GM12878 (cell line): ENCODE data around the gene NFATC3. TPM values are rescaled to one million over a fixed set of nuclear protein-coding genes. Genes with fewer than 3 reads are reported as not detected.

Experiments
- ATAC-seq: fragments of 200-7000 bp; cut with Tn5 transposase; 3 replicates; pipeline ENCODE4 v1.9.1; 2020; ENCODE audit warnings: mild to moderate bottlenecking, moderate library complexity
- BruUV-seq: library from RNA; stranded (reverse); fragments of 400-500 nt; replicated peaks from 2 replicates; lab custom pipeline; 2021; lab: Mats Ljungman, UMichigan
- CTCF ChIA-PET: fragments of 300-600 bp; sonication (Branson Sonifier 250); formaldehyde crosslinking; extraction: SDS; loops from one replicate; lab custom pipeline; 2021; ENCODE audit warnings: inconsistent platforms; lab: Yijun Ruan, JAX
- POLR2A ChIA-PET: fragments of 350-600 bp; formaldehyde crosslinking; extraction: SDS; loops from one replicate; lab custom pipeline; 2021; ENCODE audit warnings: inconsistent platforms; lab: Charles Lee
- RAD21 ChIA-PET: fragments of 300-600 bp; sonication (Branson Sonifier 250); formaldehyde crosslinking; loops from one replicate; lab custom pipeline; 2023; ENCODE audit warnings: antibody characterized with exemption; ENCODE audit not compliant: unreplicated experiment; lab: Charles Lee
- SMC1A ChIA-PET: fragments of 300-600 bp; sonication (Branson Sonifier 250); formaldehyde crosslinking; loops from one replicate; lab custom pipeline; 2023; ENCODE audit not compliant: unreplicated experiment, uncharacterized antibody; lab: Charles Lee
- DNase-seq: peaks from one replicate; pipeline ENCODE4 v3.0.0-alpha.2; 2011; ENCODE audit warnings: low read depth, low spot score
- FAIRE-seq: peaks from 3 replicates; lab custom pipeline; 2011; peaks lifted over from hg19 to GRCh38; lab: Jason Lieb, UNC
- H2AFZ ChIP-seq: 2 replicates; pipeline ENCODE4 v1.6.0; 2011; ENCODE audit warnings: low read depth, low read length, control low read depth; ENCODE audit not compliant: control insufficient read depth
- H3K27ac ChIP-seq: 2 replicates; pipeline ENCODE4 v1.5.1; 2011; ENCODE audit warnings: control low read depth; ENCODE audit not compliant: control insufficient read depth, insufficient read depth
- H3K27me3 ChIP-seq, 2 experiments: replicated peaks in 1 of 2; 2 replicates each; pipeline versions ENCODE4 v1.6.0 to v1.6.1; 2011; ENCODE audit warnings: low read length in 1 of 2; ENCODE audit not compliant: control insufficient read depth in 2 of 2, insufficient read depth in 2 of 2
- H3K36me3 ChIP-seq, 2 experiments: 2 replicates each; pipeline ENCODE4 v1.5.1; 2011; ENCODE audit warnings: low read length in 1 of 2; ENCODE audit not compliant: control insufficient read depth in 2 of 2, insufficient read depth in 2 of 2
- H3K4me1 ChIP-seq: 2 replicates; pipeline ENCODE4 v1.6.1; 2011; ENCODE audit warnings: mild to moderate bottlenecking, low read length, moderate library complexity, mixed read lengths; ENCODE audit not compliant: control insufficient read depth, insufficient read depth
- H3K4me2 ChIP-seq: 2 replicates; pipeline ENCODE4 v1.6.0; 2011; ENCODE audit warnings: control low read depth; ENCODE audit not compliant: control insufficient read depth, insufficient read depth
- H3K4me3 ChIP-seq: fragments of 200-600 bp; sonication (generic); 2 replicates; pipeline ENCODE4 v1.5.1; 2016
- H3K79me2 ChIP-seq: 2 replicates; pipeline ENCODE4 v1.6.0; 2011; ENCODE audit warnings: low read length; ENCODE audit not compliant: control insufficient read depth, insufficient read depth
- H3K9ac ChIP-seq: 2 replicates; pipeline ENCODE4 v1.8.0; 2011; ENCODE audit warnings: low read length, control low read depth, mixed read lengths; ENCODE audit not compliant: control insufficient read depth, insufficient read depth
- H3K9me3 ChIP-seq: replicated peaks from 3 replicates; pipeline ENCODE4 v1.5.1; 2011; ENCODE audit warnings: mild to moderate bottlenecking, low read length; ENCODE audit not compliant: control insufficient read depth, insufficient read depth
- H4K20me1 ChIP-seq: 2 replicates; pipeline ENCODE4 v1.6.0; 2011; ENCODE audit not compliant: control insufficient read depth, insufficient read depth
- BACH1 ChIP-seq: fragments of 450-650 bp; IDR thresholded peaks from 2 replicates; pipeline ENCODE4 v1.6.1; 2017; ENCODE audit warnings: mild to moderate bottlenecking, borderline replicate concordance
- CREB1 ChIP-seq: IDR thresholded peaks from 2 replicates; pipeline ENCODE4 v1.6.1; 2012; ENCODE audit warnings: low read depth, mild to moderate bottlenecking, inconsistent platforms
- DPF2 ChIP-seq: fragments of 450-650 bp; IDR thresholded peaks from 2 replicates; pipeline ENCODE4 v1.6.1; 2017; ENCODE audit warnings: mild to moderate bottlenecking
- EED ChIP-seq: sonication (generic); IDR thresholded peaks from 2 replicates; pipeline ENCODE4 v1.6.1; 2016; ENCODE audit warnings: antibody characterized with exemption, low read depth
- EP300 ChIP-seq, 2 experiments: fragments of 150-350 bp in 1 of 2; IDR thresholded peaks; 2 replicates each; pipeline ENCODE4 v1.6.1; 2011 to 2012; ENCODE audit warnings: low read depth in 2 of 2, low read length in 2 of 2, borderline replicate concordance in 1 of 2, improper control_type of control experiment in 1 of 2, inconsistent platforms in 1 of 2; ENCODE audit not compliant: control insufficient read depth in 1 of 2
- LARP7 ChIP-seq: fragments of 450-650 bp; IDR thresholded peaks from 2 replicates; pipeline ENCODE4 v1.6.1; 2017; ENCODE audit warnings: mild to moderate bottlenecking
- MEF2B ChIP-seq: fragments of 450-650 bp; IDR thresholded peaks from 2 replicates; pipeline ENCODE4 v1.6.1; 2018; ENCODE audit warnings: mild to moderate bottlenecking, moderate library complexity; ENCODE audit not compliant: partially characterized antibody, poor library complexity, severe bottlenecking
- NKRF ChIP-seq: fragments of 450-650 bp; conservative IDR thresholded peaks from 2 replicates; pipeline ENCODE4 v1.6.1; 2017; ENCODE audit warnings: mild to moderate bottlenecking, moderate library complexity
- PML ChIP-seq: IDR thresholded peaks from 2 replicates; pipeline ENCODE4 v1.6.1; 2012; ENCODE audit warnings: low read length, inconsistent platforms
- POU2F2 ChIP-seq: IDR thresholded peaks from 3 replicates; pipeline ENCODE4 v1.6.1; 2011; ENCODE audit warnings: low read depth, mild to moderate bottlenecking, low read length, borderline replicate concordance
- RB1 ChIP-seq: fragments of 450-650 bp; formaldehyde crosslinking; IDR thresholded peaks from 2 replicates; pipeline ENCODE4 v1.6.1; 2017; ENCODE audit warnings: mild to moderate bottlenecking, borderline replicate concordance
- REST ChIP-seq: IDR thresholded peaks from 2 replicates; pipeline ENCODE4 v1.6.1; 2012; ENCODE audit warnings: mild to moderate bottlenecking, low read depth, low read length
- RUNX3 ChIP-seq: IDR thresholded peaks from 2 replicates; pipeline ENCODE4 v1.6.1; 2012; ENCODE audit warnings: low read length, inconsistent platforms
- SKIL ChIP-seq: fragments of 450-650 bp; IDR thresholded peaks from 2 replicates; pipeline ENCODE4 v1.6.1; 2017; ENCODE audit warnings: mild to moderate bottlenecking, low read depth, inconsistent platforms; ENCODE audit not compliant: poor library complexity, severe bottlenecking
- SUPT20H ChIP-seq: IDR thresholded peaks from 2 replicates; pipeline ENCODE4 v1.6.1; 2011; ENCODE audit warnings: low read depth, mild to moderate bottlenecking, low read length, moderate library complexity, borderline replicate concordance; ENCODE audit not compliant: control insufficient read depth
- WGBS: methylation state at CpG from one replicate; pipeline ENCODE4 v1.1.6; 2016; ENCODE audit warnings: low lambda C conversion rate; ENCODE audit not compliant: insufficient replicate concordance, insufficient coverage; ENCODE audit errors: missing lambda C conversion rate; 5-methylcytosine and 5-hydroxymethylcytosine counted together
- in situ Hi-C: fragments of 300-500 bp; cut with MboI; formaldehyde crosslinking; loops from 9 replicates; pipeline ENCODE4 v1.14.3; 2018; ENCODE audit warnings: mixed read lengths
- intact Hi-C: fragments of 100-400 bp; cut with micrococcal nuclease; formaldehyde crosslinking; loops from one replicate; pipeline ENCODE4 v1.14.2; 2022; ENCODE audit not compliant: unreplicated experiment
- polyA plus RNA-seq, 11 experiments: library from polyadenylated mRNA; depleted of rRNA in 4 of 11; unstranded in 6 of 11; stranded (reverse) in 5 of 11; fragments of >200 nt; fragmentation: Nextera tagmentation in 4 of 11; fragmentation: Illumina TruSeq in 1 of 11; extraction: Ambion mirVana in 4 of 11; extraction: Trizol in 1 of 11; gene quantifications; 1 replicate in 1 of 11; 2 replicates in 10 of 11; pipeline versions ENCODE4 v1.2.1 to v1.2.3, GENCODE V29; 2011 to 2016; ENCODE audit warnings: inconsistent platforms in 2 of 11, missing spikeins in 2 of 11, low read depth in 1 of 11
- total RNA-seq, 4 experiments: library from RNA; depleted of rRNA in 3 of 4; stranded (reverse); fragments of >200 nt in 3 of 4; fragmentation: Illumina TruSeq in 1 of 4; extraction: Trizol in 1 of 4; gene quantifications; 2 replicates each; pipeline versions ENCODE4 v1.2.1 to v1.2.3, GENCODE V29; 2013 to 2021

Gene NFATC3
- total and polyA plus RNA-seq, 10 of the 15 experiments (the other 5 are each of a cell fraction or from before 2014, with no cell fraction given): 4.2 to 37.6 (median 24.9) TPM

- CTCF ChIA-PET: interaction anchor here (1.2 to 4.4 kb wide), 6 partner anchors 9 to 43 kb away, joined by 3 to 40 read pairs (median 6); partner anchors contain the start of genes PRMT7, SLC7A6 and SLC7A6OS
- intact Hi-C loops: no loop called here
- Histone ChIP-seq H3K4me2 (peak overlapping the region; percentile 56), H3K36me3 (peaks cover 11 to 18% of the 10 kb centered on the region in 2 experiments), H3K27ac (peak overlapping the region; percentile 70), H3K79me2 (peaks cover 45% of the 10 kb centered on the region), H2AFZ (no peak overlapping the region), H3K9ac (peak overlapping the region; percentile 29; the same call in 1 of the 2 replicates), H3K4me3 (peak overlapping the region; percentile 28; the same call in 1 of the 2 replicates), H4K20me1 (no peaks in the 10 kb centered on the region), H3K4me1 (peaks cover 37% of the 10 kb centered on the region), H3K9me3 (no peaks in the 10 kb centered on the region), H3K27me3 (no peaks in the 10 kb centered on the region)
- FAIRE-seq (peak; percentile 90), DNase-seq (peak; percentile 96), ATAC-seq (peak; percentile 87)
- POLR2A ChIA-PET: interaction anchor here (0.6 to 12.2 kb wide), 4 partner anchors 11 to 234 kb away, joined by 3 to 177 read pairs (median 5); partner anchors contain the start of gene SLC7A6
- 18% methylated on average over 4 of the region's 4 CpGs for WGBS
- BruUV-seq: TSS peak; percentile 51
- SMC1A ChIA-PET: interaction anchor here (1.0 to 18.5 kb wide), 7 partner anchors 3 to 183 kb away, joined by 4 to 253 read pairs (median 7); partner anchors contain the start of gene SLC7A6
- RAD21 ChIA-PET: interaction anchor here (1.0 to 4.1 kb wide), 6 partner anchors 9 to 53 kb away, joined by 3 to 32 read pairs (median 6); partner anchors contain the start of gene SLC7A6
- in situ Hi-C loops: no loop called here
- TF ChIP-seq SKIL (peak; percentile 99), MEF2B (peak; percentile 15), EED (peak; percentile 80), LARP7 (no peak), NKRF (peak; percentile 75), CREB1 (peak; percentile 31; the same call in 1 of the 2 replicates), BACH1 (peak; percentile 44; the same call in 1 of the 2 replicates), RB1 (no peak), PML (peak; percentile 80), REST (no peak), POU2F2 (peak; percentile 47; the same call in 1 of the 3 replicates), EP300 (IDR thresholded peaks at IDR 0.05; ENCODE audit: borderline replicate concordance in 1 of 2, control insufficient read depth in 1 of 2, low read depth in 2 of 2, low read length in 2 of 2) (peak; percentile 44 to 80; a peak in 3 of 4 replicates), RUNX3 (peak; percentile 99), DPF2 (no peak; the same call in 1 of the 2 replicates), SUPT20H (no peak)
Observed at GRCh38 chr16:68275611-68276191, 190.5 kb downstream of the NFATC3 start.
